HFFc6 (cell line): ENCODE results near the gene ADGRL3. TPM values are rescaled to one million over a fixed set of nuclear protein-coding genes. Genes with fewer than 3 reads are reported as not detected.

ENCODE experiments used
- DNase-seq: peaks from one replicate; pipeline ENCODE4 v3.0.0-alpha.2; 2018
- H3K27ac Mint-ChIP-seq: 2 replicates; pipeline ENCODE4 v1.8.0; 2020; ENCODE audit warnings: mild to moderate bottlenecking, mixed read lengths
- H3K27me3 Mint-ChIP-seq: 2 replicates; pipeline ENCODE4 v1.8.0; 2021; ENCODE audit warnings: mild to moderate bottlenecking, moderate library complexity, mixed read lengths; ENCODE audit not compliant: insufficient read depth
- H3K36me3 Mint-ChIP-seq: 2 replicates; pipeline ENCODE4 v1.8.0; 2021; ENCODE audit warnings: low read depth, mixed read lengths
- H3K4me1 Mint-ChIP-seq: 2 replicates; pipeline ENCODE4 v1.8.0; 2020; ENCODE audit warnings: low read depth, mixed read lengths
- H3K4me3 Mint-ChIP-seq: 2 replicates; pipeline ENCODE4 v1.8.0; 2020; ENCODE audit warnings: mild to moderate bottlenecking, moderate library complexity, mixed read lengths
- H3K9me3 Mint-ChIP-seq: 2 replicates; pipeline ENCODE4 v1.8.0; 2020; ENCODE audit warnings: mild to moderate bottlenecking, mixed read lengths
- total RNA-seq, 6 experiments: library from RNA; stranded (reverse); fragmentation: NEBNext Ultra II Directional; extraction: Animal tissue kit (Norgen Biotek cat#: 25700); gene quantifications; 2 replicates in 1 of 6; 3 replicates in 5 of 6; pipeline ENCODE4 v1.2.3, GENCODE V29; 2021
- TF ChIP-seq, protein P1 (sequence below): fragments of 200-600 bp; sonication (generic); IDR thresholded peaks from 2 replicates; pipeline ENCODE4 v1.5.0; 2021; ENCODE audit warnings: antibody characterized with exemption, mild to moderate bottlenecking

ADGRL3 gene
- total RNA-seq, 6 experiments from 2014 or later: not detected

DNA sequence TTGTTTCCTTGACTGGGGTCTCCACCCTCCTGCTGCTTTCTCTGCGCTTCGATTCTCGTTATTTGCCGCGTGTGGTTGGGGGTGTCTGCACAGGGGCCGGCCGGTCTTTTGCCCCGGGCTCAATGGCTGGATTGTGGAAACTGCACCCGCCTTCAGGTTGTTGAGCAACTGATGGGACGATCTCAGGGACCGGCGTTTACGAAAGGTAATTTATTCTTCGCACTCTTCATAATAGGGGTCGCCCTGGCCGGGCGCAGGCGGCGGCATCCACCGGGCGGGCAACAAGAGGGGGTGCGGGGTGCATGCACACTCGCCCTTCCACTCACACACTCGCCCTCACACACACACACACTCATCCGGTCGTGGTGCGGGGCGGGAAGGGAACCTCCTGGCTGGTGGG is 1.4 kb downstream of the ADGRL3 start:
- no peak overlapping the region for H3K27ac Mint-ChIP-seq
- H3K9me3 Mint-ChIP-seq: peaks cover 3% of the 10 kb centered on the region
- no peaks in the 10 kb centered on the region for H3K36me3 Mint-ChIP-seq
- no peak overlapping the region for H3K4me3 Mint-ChIP-seq
- no peaks in the 10 kb centered on the region for H3K4me1 Mint-ChIP-seq
- H3K27me3 Mint-ChIP-seq: peaks cover 22% of the 10 kb centered on the region
- DNase-seq: no peak
- TF ChIP-seq, protein P1, sequence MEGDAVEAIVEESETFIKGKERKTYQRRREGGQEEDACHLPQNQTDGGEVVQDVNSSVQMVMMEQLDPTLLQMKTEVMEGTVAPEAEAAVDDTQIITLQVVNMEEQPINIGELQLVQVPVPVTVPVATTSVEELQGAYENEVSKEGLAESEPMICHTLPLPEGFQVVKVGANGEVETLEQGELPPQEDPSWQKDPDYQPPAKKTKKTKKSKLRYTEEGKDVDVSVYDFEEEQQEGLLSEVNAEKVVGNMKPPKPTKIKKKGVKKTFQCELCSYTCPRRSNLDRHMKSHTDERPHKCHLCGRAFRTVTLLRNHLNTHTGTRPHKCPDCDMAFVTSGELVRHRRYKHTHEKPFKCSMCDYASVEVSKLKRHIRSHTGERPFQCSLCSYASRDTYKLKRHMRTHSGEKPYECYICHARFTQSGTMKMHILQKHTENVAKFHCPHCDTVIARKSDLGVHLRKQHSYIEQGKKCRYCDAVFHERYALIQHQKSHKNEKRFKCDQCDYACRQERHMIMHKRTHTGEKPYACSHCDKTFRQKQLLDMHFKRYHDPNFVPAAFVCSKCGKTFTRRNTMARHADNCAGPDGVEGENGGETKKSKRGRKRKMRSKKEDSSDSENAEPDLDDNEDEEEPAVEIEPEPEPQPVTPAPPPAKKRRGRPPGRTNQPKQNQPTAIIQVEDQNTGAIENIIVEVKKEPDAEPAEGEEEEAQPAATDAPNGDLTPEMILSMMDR: no peak

DNA sequence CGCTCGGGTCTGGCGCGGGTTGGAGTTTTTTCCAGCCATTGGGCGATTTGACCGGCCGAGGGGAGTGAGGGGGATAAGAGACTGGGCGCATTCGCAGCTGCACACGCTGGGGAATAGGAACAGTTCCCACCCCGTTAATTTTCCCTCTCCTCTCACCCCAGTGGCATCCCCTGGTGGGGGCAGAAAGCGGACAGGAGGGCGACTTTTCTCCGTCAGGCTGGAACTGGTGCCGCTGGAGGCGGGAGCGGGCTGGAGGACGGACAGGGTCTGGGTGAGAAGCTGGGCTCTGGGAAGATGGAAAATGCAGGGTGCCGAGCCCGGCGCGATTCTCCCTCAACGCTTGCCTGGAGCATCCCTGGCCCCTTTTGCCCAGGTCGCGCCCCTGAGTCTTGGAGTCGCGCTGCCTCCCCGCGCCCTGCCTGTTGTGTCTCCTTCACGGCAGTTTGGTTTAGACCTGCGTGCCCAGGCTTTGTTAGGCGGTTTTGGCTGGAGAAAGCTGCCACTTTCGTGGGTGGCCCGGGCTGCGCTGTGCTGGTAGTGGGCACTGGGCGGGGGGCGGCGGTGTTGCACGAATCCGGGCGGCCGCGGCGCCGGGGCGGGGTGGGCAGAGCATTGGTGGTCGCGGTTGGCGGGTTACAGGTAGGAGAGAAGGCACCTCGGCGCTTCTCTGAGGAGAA is 2.0 kb downstream of the ADGRL3 start:
- no peak for DNase-seq
- Mint-ChIP-seq H3K4me3 (no peak overlapping the region), H3K27ac (no peak overlapping the region), H3K4me1 (no peaks in the 10 kb centered on the region), H3K36me3 (no peaks in the 10 kb centered on the region), H3K9me3 (0 out of 2 replicates have a peak, but pooled peaks cover under 1% of the 10 kb centered on the region), H3K27me3 (peaks cover 22% of the 10 kb centered on the region)
- TF ChIP-seq, protein P1: no peak

DNA sequence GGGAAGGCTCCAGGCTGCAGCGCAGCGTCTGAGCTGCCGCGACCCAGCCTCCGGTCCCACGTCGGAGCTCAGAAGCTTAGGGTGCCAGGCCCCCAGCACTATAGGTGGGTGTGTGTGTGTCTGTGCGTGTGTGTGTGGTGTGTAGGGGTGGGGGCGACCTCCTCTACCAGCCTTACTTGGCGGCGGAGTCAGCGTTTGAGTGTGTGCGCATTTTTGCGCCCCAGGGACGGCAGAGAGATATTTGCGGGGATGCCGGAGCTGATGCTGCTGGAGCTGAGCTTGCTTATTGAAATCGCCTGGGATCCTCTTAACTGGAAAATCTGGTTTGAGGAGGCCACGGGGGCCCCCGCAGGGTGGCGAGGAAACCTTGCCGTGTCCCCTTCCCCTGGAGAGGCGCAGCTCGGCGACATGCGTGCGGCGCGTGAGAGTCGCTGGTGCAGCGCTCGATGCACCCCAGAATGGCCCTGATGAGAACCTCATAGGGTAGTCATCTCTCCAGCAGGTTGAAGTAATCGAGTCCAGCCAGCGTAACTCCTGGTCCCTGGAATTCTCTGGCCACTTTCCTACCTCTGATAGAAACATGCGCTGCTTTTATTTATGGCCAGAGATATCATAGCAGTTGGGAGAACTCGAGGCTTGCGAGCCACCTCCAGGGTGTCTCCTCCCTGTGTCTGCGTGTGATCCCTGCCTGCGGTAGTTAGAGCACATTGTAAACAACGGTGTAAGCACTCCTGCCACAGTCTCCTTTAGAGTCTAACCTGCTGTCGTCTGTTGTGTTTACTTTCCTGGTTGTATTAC is 2.7 kb downstream of the ADGRL3 start:
- Mint-ChIP-seq H3K27ac (no peak overlapping the region), H3K4me1 (no peaks in the 10 kb centered on the region), H3K27me3 (peaks cover 22% of the 10 kb centered on the region), H3K36me3 (no peaks in the 10 kb centered on the region), H3K9me3 (peaks cover 8% of the 10 kb centered on the region; the same call in 1 of the 2 replicates), H3K4me3 (no peak overlapping the region)
- DNase-seq: no peak
- TF ChIP-seq, protein P1: no peak

DNA sequence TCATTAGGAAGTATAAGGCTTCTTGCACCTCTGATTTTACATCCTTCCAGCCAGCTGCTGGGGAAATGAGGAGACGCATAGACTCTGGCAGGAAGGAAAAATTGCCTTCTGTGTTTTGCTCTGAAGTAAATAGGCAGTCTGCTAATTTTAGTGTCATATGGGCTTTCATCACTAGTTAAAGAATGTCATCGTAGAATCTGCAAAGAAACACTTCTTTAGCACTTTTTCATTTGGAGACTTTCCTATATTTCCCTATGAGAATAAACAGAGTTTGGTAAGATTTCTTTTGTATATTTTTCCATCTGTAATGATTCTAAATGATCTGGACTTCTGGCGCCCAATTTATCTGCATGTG is 3.3 kb downstream of the ADGRL3 start:
- Mint-ChIP-seq H3K4me1 (no peaks in the 10 kb centered on the region), H3K27me3 (peaks cover 22% of the 10 kb centered on the region), H3K36me3 (no peaks in the 10 kb centered on the region), H3K27ac (no peak overlapping the region), H3K9me3 (peaks cover 11% of the 10 kb centered on the region; the same call in 1 of the 2 replicates), H3K4me3 (no peak overlapping the region)
- TF ChIP-seq, protein P1: no peak
- DNase-seq: no peak

DNA sequence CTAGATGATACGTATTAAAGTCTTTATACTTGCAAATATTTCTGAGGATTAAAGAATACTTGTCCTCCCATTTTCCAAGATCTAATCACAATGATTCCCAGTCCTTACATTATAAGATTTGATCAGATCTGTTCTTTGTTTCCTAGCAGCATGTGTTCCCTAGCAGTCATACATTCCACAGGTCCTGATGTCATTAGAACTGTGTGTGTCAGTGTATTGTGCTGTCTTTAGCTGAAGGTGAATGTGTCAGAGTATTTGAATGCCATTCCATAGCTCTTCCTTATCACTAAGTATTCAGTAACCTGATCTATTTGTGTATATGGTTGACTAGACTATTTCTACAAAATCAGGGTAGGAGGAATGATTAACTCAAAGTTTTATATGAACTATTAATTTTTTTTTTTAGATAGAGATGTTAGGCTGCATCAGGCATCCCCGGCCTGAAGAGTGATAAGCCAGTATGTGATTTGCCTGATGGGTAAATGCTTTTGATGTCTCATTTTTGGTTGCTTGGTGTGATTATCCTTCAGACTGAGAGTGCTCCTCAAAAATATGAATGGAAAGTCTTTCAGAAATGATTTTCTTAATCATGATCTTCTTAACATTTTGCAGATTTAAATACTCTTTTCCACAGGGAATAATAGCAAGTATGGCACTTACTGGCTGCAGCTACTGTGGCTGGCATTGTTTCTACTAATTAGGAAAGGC is 4.4 kb downstream of the ADGRL3 start:
- Mint-ChIP-seq H3K36me3 (no peaks in the 10 kb centered on the region), H3K9me3 (peaks cover 11% of the 10 kb centered on the region; the same call in 1 of the 2 replicates), H3K4me3 (no peak overlapping the region), H3K27ac (no peak overlapping the region), H3K4me1 (no peaks in the 10 kb centered on the region), H3K27me3 (peaks cover 22% of the 10 kb centered on the region)
- TF ChIP-seq, protein P1: no peak
- peak; percentile 2 for DNase-seq
